Measurements from ENCODE around the gene ZNF705A.
"Not testable (repeated sequence)": the region's sequence is repeated elsewhere in the genome, so short reads cannot be mapped to it uniquely, and the experiment has no call there.

ZNF705A gene

GRCh38 chr12:8188088-8188487 lies 31.3 kb downstream of the ZNF705A start:
- not testable (repeated sequence) for DNase-seq

- DNase-seq: not testable (repeated sequence)
Observed at GRCh38 chr12:8197685-8198308, 41.0 kb downstream of the ZNF705A start.

GRCh38 chr12:8218711-8219382 lies 62.0 kb downstream of the ZNF705A start:
- not testable (repeated sequence) for DNase-seq

- not testable (repeated sequence) for DNase-seq
Observed at GRCh38 chr12:8221375-8221774, 64.6 kb downstream of the ZNF705A start.

GRCh38 chr12:8221844-8222243 lies 65.0 kb downstream of the ZNF705A start:
- not testable (repeated sequence) for DNase-seq

- not testable (repeated sequence) for DNase-seq
Observed at GRCh38 chr12:8222303-8222702, 65.5 kb downstream of the ZNF705A start.

GRCh38 chr12:8223646-8224045 lies 66.8 kb downstream of the ZNF705A start:
- DNase-seq: not testable (repeated sequence)

GRCh38 chr12:8224782-8225181 lies 68.0 kb downstream of the ZNF705A start:
- not testable (repeated sequence) for DNase-seq

GRCh38 chr12:8226355-8226754 lies 69.5 kb downstream of the ZNF705A start:
- no peak for DNase-seq

GRCh38 chr12:8226992-8227731 lies 70.3 kb downstream of the ZNF705A start, which contains the start of gene FAM90A1:
FAM90A1 (minus strand) TSS chr12:8227618; CDS start chr12:8224832, 2,786 bp downstream.
- peak; percentile 72 for DNase-seq

GRCh38 chr12:8227732-8228077 lies 70.9 kb downstream of the ZNF705A start:
- not testable (repeated sequence) for DNase-seq

GRCh38 chr12:8228607-8229006 lies 71.8 kb downstream of the ZNF705A start:
- not testable (repeated sequence) for DNase-seq

- DNase-seq: not testable (repeated sequence)
Observed at GRCh38 chr12:8229486-8229885, 72.7 kb downstream of the ZNF705A start.

All from activated CD8-positive, alpha-beta memory T cell treated with anti-CD3 and anti-CD28 coated beads for 24 hours (primary cell).